GM12865 (cell line): Measurements from ENCODE around the gene MPST.
"Not testable (repeated sequence)": the region's sequence is repeated elsewhere in the genome, so short reads cannot be mapped to it uniquely, and the experiment has no call there.

ENCODE experiments used
- DNase-seq: peaks from one replicate; pipeline ENCODE4 v3.0.0; 2010; ENCODE audit warnings: low read depth
- H3K4me3 ChIP-seq: 2 replicates; pipeline ENCODE4 v1.5.1; 2011; ENCODE audit warnings: mild to moderate bottlenecking, low read depth, low read length, control low read depth
- CTCF ChIP-seq: IDR thresholded peaks from 2 replicates; pipeline ENCODE4 v1.5.1; 2011; ENCODE audit warnings: low read length, control low read depth, low read depth, inconsistent platforms; ENCODE audit not compliant: insufficient read depth; ENCODE audit errors: missing control alignments

Gene MPST

GRCh38 chr22:36979016-36979910, 40.3 kb upstream of the MPST start:
- no peak overlapping the region for H3K4me3 ChIP-seq
- no peak for DNase-seq

GRCh38 chr22:36981247-36981775, 38.2 kb upstream of the MPST start:
- no peak for DNase-seq
- no peak for TF ChIP-seq CTCF
- H3K4me3 ChIP-seq = no peak overlapping the region

More at GRCh38 chr22:36979016-36979910, 40.3 kb upstream of the MPST start:
- TF ChIP-seq CTCF = no peak

- TF ChIP-seq CTCF = no peak
- no peak for DNase-seq
- no peak overlapping the region for H3K4me3 ChIP-seq
These were observed 37.4 kb upstream of the MPST start for GRCh38 chr22:36982136-36982535.

- no peak for DNase-seq
- no peak overlapping the region for H3K4me3 ChIP-seq
- no peak for TF ChIP-seq CTCF
These were observed 34.2 kb upstream of the MPST start for GRCh38 chr22:36985211-36985889.

- peak; percentile 55 for DNase-seq
- peak; percentile 67 for TF ChIP-seq CTCF
- no peak overlapping the region for H3K4me3 ChIP-seq
These were observed 33.2 kb upstream of the MPST start for GRCh38 chr22:36986242-36986821.

- no peak overlapping the region for H3K4me3 ChIP-seq
- TF ChIP-seq CTCF = no peak
- DNase-seq = no peak
These were observed 31.3 kb upstream of the MPST start for GRCh38 chr22:36988075-36988832.

GRCh38 chr22:36989012-36989411, 30.5 kb upstream of the MPST start:
- not testable (repeated sequence) for H3K4me3 ChIP-seq, DNase-seq
